H9 (cell line): ENCODE measurements around the gene SEMA4A. TPM values are rescaled to one million over a fixed set of nuclear protein-coding genes. Genes with fewer than 3 reads are reported as not detected.

Experiments
- DNase-seq: peaks from one replicate; pipeline ENCODE4 v3.0.0-alpha.2; 2017
- H2AFZ ChIP-seq: one replicate; pipeline ENCODE4 v1.6.1; 2013; ENCODE audit warnings: mild to moderate bottlenecking, low read length, control low read depth, moderate library complexity
- H2AK5ac ChIP-seq: 2 replicates; pipeline ENCODE4 v1.6.1; 2013; ENCODE audit warnings: low read length, control low read depth, mixed read lengths; ENCODE audit not compliant: insufficient read length
- H2BK120ac ChIP-seq: one replicate; pipeline ENCODE4 v1.6.1; 2013; ENCODE audit warnings: low read depth, mild to moderate bottlenecking, low read length, control low read depth, inconsistent platforms; ENCODE audit not compliant: poor library complexity, severe bottlenecking
- H2BK12ac ChIP-seq: 2 replicates; pipeline ENCODE4 v1.6.1; 2013; ENCODE audit warnings: low read length, control low read depth, mixed read lengths, low read depth; ENCODE audit not compliant: insufficient read length
- H2BK15ac ChIP-seq: 2 replicates; pipeline ENCODE4 v1.6.1; 2013; ENCODE audit warnings: low read depth, low read length, control low read depth
- H2BK20ac ChIP-seq: one replicate; pipeline ENCODE4 v1.6.1; 2013; ENCODE audit warnings: low read depth, mild to moderate bottlenecking, low read length, control low read depth, inconsistent platforms; ENCODE audit not compliant: poor library complexity, severe bottlenecking
- H2BK5ac ChIP-seq: 2 replicates; pipeline ENCODE4 v1.6.1; 2013; ENCODE audit warnings: low read length, control low read depth, mixed read lengths; ENCODE audit not compliant: insufficient read length
- H3K14ac ChIP-seq: 2 replicates; pipeline ENCODE4 v1.6.1; 2013; ENCODE audit warnings: low read length, control low read depth; ENCODE audit not compliant: insufficient read depth
- H3K18ac ChIP-seq: 2 replicates; pipeline ENCODE4 v1.6.1; 2013; ENCODE audit warnings: low read depth, mild to moderate bottlenecking, mixed read lengths, low read length, control low read depth; ENCODE audit not compliant: insufficient read length
- H3K23ac ChIP-seq: 2 replicates; pipeline ENCODE4 v1.6.1; 2013; ENCODE audit warnings: low read length, control low read depth, mixed read lengths, low read depth; ENCODE audit not compliant: insufficient read length
- H3K23me2 ChIP-seq: 2 replicates; pipeline ENCODE4 v1.6.1; 2013; ENCODE audit warnings: low read depth, mild to moderate bottlenecking, mixed read lengths, low read length, control low read depth; ENCODE audit not compliant: insufficient read length, poor library complexity, severe bottlenecking
- H3K27ac ChIP-seq: 2 replicates; pipeline ENCODE4 v1.5.1; 2013; ENCODE audit warnings: low read length, control low read depth, mixed read lengths, low read depth; ENCODE audit not compliant: insufficient read length
- H3K27me3 ChIP-seq: 2 replicates; pipeline ENCODE4 v1.6.1; 2013; ENCODE audit warnings: low read length, control low read depth, inconsistent platforms; ENCODE audit not compliant: insufficient read depth
- H3K4ac ChIP-seq: 2 replicates; pipeline ENCODE4 v1.6.1; 2013; ENCODE audit warnings: low read depth, mild to moderate bottlenecking, control low read depth, inconsistent platforms, low read length, moderate library complexity
- H3K4me1 ChIP-seq: 2 replicates; pipeline ENCODE4 v1.6.1; 2013; ENCODE audit warnings: low read length, control low read depth, inconsistent platforms; ENCODE audit not compliant: insufficient read depth
- H3K4me2 ChIP-seq: 2 replicates; pipeline ENCODE4 v1.6.1; 2013; ENCODE audit warnings: low read length, control low read depth, mixed read lengths; ENCODE audit not compliant: insufficient read length, insufficient read depth
- H3K56ac ChIP-seq: 2 replicates; pipeline ENCODE4 v1.6.1; 2013; ENCODE audit warnings: low read depth, mild to moderate bottlenecking, mixed read lengths, low read length, control low read depth; ENCODE audit not compliant: insufficient read length
- H3K79me1 ChIP-seq: 2 replicates; pipeline ENCODE4 v1.6.1; 2013; ENCODE audit warnings: low read depth, mild to moderate bottlenecking, moderate library complexity, low read length, control low read depth, inconsistent platforms; ENCODE audit not compliant: insufficient read depth, poor library complexity, severe bottlenecking
- H3K79me2 ChIP-seq: 2 replicates; pipeline ENCODE4 v1.6.1; 2013; ENCODE audit warnings: low read length, control low read depth, inconsistent platforms; ENCODE audit not compliant: insufficient read depth
- H3K9ac ChIP-seq: 2 replicates; pipeline ENCODE4 v1.6.1; 2013; ENCODE audit warnings: low read length, control low read depth, mixed read lengths; ENCODE audit not compliant: insufficient read length; ENCODE audit errors: extremely low read depth
- H3K9me3 ChIP-seq: one replicate; pipeline ENCODE4 v1.6.1; 2013; ENCODE audit warnings: low read depth, low read length, inconsistent platforms; ENCODE audit not compliant: control insufficient read depth
- H3T11ph ChIP-seq: one replicate; pipeline ENCODE4 v1.6.1; 2013; ENCODE audit warnings: mild to moderate bottlenecking, low read length, control low read depth, inconsistent platforms
- H4K20me1 ChIP-seq: one replicate; pipeline ENCODE4 v1.6.1; 2013; ENCODE audit not compliant: control insufficient read depth, insufficient read length, insufficient read depth
- H4K5ac ChIP-seq: 2 replicates; pipeline ENCODE4 v1.6.1; 2013; ENCODE audit warnings: low read depth, mild to moderate bottlenecking, mixed read lengths, low read length, control low read depth; ENCODE audit not compliant: insufficient read length
- H4K8ac ChIP-seq: replicated peaks from 2 replicates; pipeline ENCODE4 v1.6.1; 2013; ENCODE audit warnings: low read length, control low read depth, mixed read lengths, low read depth; ENCODE audit not compliant: insufficient read length
- H4K91ac ChIP-seq: 2 replicates; pipeline ENCODE4 v1.6.1; 2013; ENCODE audit warnings: low read depth, mild to moderate bottlenecking, moderate library complexity, mixed read lengths, low read length, control low read depth; ENCODE audit not compliant: insufficient read length
- H3K27ac Mint-ChIP-seq, 3 experiments: 2 replicates in 2 of 3; 3 replicates in 1 of 3; pipeline ENCODE4 v1.8.0; 2020 to 2021; ENCODE audit warnings: mixed read lengths in 3 of 3, mild to moderate bottlenecking in 1 of 3, moderate library complexity in 1 of 3
- H3K27me3 Mint-ChIP-seq: 2 replicates; pipeline ENCODE4 v1.8.0; 2021; ENCODE audit warnings: low read depth, mild to moderate bottlenecking, moderate library complexity, mixed read lengths
- H3K36me3 Mint-ChIP-seq, 3 experiments: 2 replicates in 2 of 3; 3 replicates in 1 of 3; pipeline ENCODE4 v1.8.0; 2020 to 2021; ENCODE audit warnings: low read depth in 3 of 3, mixed read lengths in 3 of 3; ENCODE audit not compliant: insufficient read depth in 1 of 3
- H3K4me1 Mint-ChIP-seq, 2 experiments: 2 replicates each; pipeline ENCODE4 v1.8.0; 2020; ENCODE audit warnings: mixed read lengths in 2 of 2
- H3K4me3 Mint-ChIP-seq, 2 experiments: 2 replicates in 1 of 2; 3 replicates in 1 of 2; pipeline ENCODE4 v1.8.0; 2020 to 2021; ENCODE audit warnings: mild to moderate bottlenecking in 2 of 2, mixed read lengths in 2 of 2, moderate library complexity in 1 of 2
- H3K9me3 Mint-ChIP-seq, 2 experiments: 2 replicates in 1 of 2; 3 replicates in 1 of 2; pipeline ENCODE4 v1.8.0; 2020; ENCODE audit warnings: mild to moderate bottlenecking in 2 of 2, mixed read lengths in 2 of 2, moderate library complexity in 1 of 2
- CTCF ChIP-seq: fragments of 200-600 bp; sonication (generic); conservative IDR thresholded peaks from 3 replicates; pipeline ENCODE4 v1.8.0; 2021; ENCODE audit warnings: antibody characterized with exemption, mild to moderate bottlenecking
- WGBS: extraction: QIAGEN DNeasy Blood & Tissue Kit; methylation state at CpG from one replicate; pipeline ENCODE4 v1.1.7; 2013; ENCODE audit warnings: missing lambda C conversion rate, low lambda C conversion rate, mixed read lengths; ENCODE audit not compliant: insufficient read length; ENCODE audit errors: extremely low coverage; 5-methylcytosine and 5-hydroxymethylcytosine counted together
- total RNA-seq: library from RNA; stranded (reverse); gene quantifications from 2 replicates; pipeline ENCODE4 v1.2.1, GENCODE V29; 2021

Gene SEMA4A
- total RNA-seq, 1 experiment from 2014 or later = 11.1 TPM

- no peak overlapping the region for H2BK20ac ChIP-seq
- no peaks in the 10 kb centered on the region for H3K79me1 ChIP-seq
- no peak overlapping the region for H4K91ac ChIP-seq
- no peak overlapping the region for H3T11ph ChIP-seq
- H3K36me3 Mint-ChIP-seq = peaks cover 12 to 32% (median 27%) of the 10 kb centered on the region in 3 experiments
- no peak; the same call in 2 of the 3 replicates for TF ChIP-seq CTCF
- H3K9me3 Mint-ChIP-seq = no peaks in the 10 kb centered on the region
- no peak overlapping the region for H3K27ac ChIP-seq
- WGBS = no CpG with 5 or more reads among the region's 6 CpGs
- no peak overlapping the region for H2AFZ ChIP-seq
- no peak for DNase-seq
- no peak overlapping the region for H3K4ac ChIP-seq
- no peak overlapping the region for H3K23ac ChIP-seq
- H2BK120ac ChIP-seq = no peak overlapping the region
- peaks cover 13% of the 10 kb centered on the region for H3K4me1 ChIP-seq
- H2BK12ac ChIP-seq = no peak overlapping the region
- no peak overlapping the region for H3K14ac ChIP-seq
- no peak overlapping the region for H2AK5ac ChIP-seq
- H4K20me1 ChIP-seq = no peaks in the 10 kb centered on the region
- no peaks in the 10 kb centered on the region for H3K23me2 ChIP-seq
- no peak overlapping the region for H2BK5ac ChIP-seq
- H3K4me1 Mint-ChIP-seq = peaks cover 25 to 26% of the 10 kb centered on the region in 2 experiments
- no peaks in the 10 kb centered on the region for H3K27me3 ChIP-seq
- H3K9me3 ChIP-seq = no peaks in the 10 kb centered on the region
- H3K27me3 Mint-ChIP-seq = no peaks in the 10 kb centered on the region
- no peak overlapping the region for H4K5ac ChIP-seq
- no peak overlapping the region for H2BK15ac ChIP-seq
- H4K8ac ChIP-seq = no peak overlapping the region
- no peaks in the 10 kb centered on the region for H3K79me2 ChIP-seq
- H3K4me3 Mint-ChIP-seq = 0 out of 5 replicates have a peak overlapping the region, but pooled peaks of 1 of the 2 experiments have one; percentile 5
- no peak overlapping the region for H3K4me2 ChIP-seq
- no peak overlapping the region for H3K18ac ChIP-seq
- peak overlapping the region in 1 of 3 experiments; percentile 64; a peak in 2 of 7 replicates for H3K27ac Mint-ChIP-seq
- no peak overlapping the region for H3K56ac ChIP-seq
- H3K9ac ChIP-seq = no peak overlapping the region
These were observed 22.8 kb upstream of the SEMA4A start for GRCh38 chr1:156130578-156130942.
